NOMO-1 treated with DMSO at 0.1 percent for 48 hours (cell line): ENCODE results near the gene VIM.
"Not testable (repeated sequence)": the region's sequence is repeated elsewhere in the genome, so short reads cannot be mapped to it uniquely, and the experiment has no call there.

ENCODE experiments used
- DNase-seq: peaks from one replicate; lab custom pipeline; 2025; ENCODE audit not compliant: unreplicated experiment; lab: John Stamatoyannopoulos, UW

Gene VIM

DNA sequence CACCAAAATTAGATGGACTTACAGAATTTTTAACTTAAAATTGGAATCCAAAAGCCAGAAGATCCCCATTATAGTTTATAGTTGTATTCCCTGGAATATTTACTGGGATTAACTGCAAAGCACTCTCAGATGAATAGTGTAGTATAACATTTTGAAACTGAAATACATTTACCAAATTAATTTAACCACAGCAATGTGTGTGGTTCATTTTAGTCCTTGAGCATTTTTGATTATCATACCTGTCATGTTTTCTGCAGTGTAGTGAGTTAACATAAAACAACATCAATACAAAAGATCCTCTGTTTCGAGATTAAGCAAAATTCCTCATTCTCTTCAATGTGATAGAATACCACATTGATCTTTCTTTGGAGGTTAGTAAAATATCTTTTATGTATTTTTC is 3.7 kb downstream of the VIM start:
- no peak for DNase-seq

DNA sequence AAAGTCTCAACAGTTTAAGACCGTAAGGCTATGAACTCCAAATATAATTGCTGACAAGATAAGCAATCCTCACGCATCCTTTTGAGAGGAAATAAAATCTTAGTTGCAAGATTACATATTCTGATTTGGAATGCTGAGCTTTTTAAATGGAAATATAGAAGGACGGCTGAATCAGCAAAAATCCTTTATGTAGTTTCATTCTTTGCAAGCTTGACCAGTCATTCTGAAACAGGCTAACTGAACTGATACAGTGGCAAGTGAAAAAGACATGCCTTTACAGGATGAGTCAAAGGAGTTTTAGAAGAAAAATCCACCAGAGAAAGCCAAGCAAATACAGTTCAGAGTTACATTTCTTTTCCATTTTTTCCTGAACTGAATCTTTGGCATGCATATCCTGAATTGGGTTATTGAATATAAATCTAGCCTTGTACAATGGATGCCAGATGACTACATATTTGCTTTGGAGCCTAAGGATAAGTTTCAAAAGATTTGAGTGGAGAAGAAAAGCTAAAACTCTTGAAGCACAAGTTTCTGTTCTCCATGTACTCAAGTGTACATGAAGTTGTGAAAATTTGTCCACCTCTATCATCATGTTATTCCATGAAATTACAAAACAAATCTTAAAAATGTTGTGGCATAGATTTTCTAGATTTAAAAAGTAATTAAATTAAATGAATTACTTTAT is 4.4 kb downstream of the VIM start:
- DNase-seq: no peak

DNA sequence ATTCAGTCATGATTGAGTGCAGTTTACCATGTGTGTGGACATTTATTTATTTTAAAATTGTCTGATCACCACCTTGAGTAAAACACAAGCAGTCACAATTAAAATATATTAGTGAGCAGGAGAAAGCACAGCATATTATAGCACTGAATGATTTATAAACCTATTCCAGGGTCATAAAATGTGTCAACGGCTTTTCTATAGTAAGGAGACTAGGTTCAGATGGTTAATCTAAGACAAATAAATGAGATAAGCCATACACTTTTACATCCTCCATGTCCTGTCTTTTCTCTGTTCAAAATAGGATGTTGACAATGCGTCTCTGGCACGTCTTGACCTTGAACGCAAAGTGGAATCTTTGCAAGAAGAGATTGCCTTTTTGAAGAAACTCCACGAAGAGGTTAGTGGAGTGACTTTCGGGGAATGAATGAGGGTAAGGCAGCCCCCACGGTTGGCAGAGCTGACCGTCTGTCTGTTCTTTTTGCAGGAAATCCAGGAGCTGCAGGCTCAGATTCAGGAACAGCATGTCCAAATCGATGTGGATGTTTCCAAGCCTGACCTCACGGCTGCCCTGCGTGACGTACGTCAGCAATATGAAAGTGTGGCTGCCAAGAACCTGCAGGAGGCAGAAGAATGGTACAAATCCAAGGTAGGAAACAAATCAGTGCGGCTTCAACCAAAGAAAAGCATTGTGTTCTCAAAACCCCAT is 5.4 kb downstream of the VIM start:
- no peak for DNase-seq

DNA sequence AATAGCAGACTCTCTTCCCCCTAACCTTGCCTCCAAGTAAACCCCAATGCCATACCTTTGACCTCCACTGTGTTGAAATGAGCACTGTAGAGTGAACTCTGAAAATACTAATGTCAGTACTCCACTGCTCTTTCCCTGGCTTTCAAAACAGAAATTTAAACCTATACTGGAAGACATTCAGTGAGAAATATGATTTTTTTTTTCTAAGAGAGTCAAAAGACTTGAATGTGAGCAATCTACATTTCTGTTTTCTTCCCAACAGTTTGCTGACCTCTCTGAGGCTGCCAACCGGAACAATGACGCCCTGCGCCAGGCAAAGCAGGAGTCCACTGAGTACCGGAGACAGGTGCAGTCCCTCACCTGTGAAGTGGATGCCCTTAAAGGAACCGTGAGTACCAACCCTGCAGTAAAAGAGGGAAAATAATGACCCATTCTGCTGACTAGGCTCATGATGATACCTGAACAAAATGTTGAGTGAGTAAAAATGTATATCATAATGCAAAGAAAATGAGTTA is 6.4 kb downstream of the VIM start:
- no peak for DNase-seq

DNA sequence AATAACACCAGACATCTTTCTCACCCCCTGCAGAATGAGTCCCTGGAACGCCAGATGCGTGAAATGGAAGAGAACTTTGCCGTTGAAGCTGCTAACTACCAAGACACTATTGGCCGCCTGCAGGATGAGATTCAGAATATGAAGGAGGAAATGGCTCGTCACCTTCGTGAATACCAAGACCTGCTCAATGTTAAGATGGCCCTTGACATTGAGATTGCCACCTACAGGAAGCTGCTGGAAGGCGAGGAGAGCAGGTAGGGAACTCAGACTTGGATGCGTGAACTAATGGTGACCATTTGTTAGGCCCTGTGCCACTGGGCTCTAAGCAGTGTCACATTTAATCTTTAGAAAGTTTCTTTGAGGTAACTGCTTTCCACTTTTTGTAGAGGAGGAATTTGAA is 7.1 kb downstream of the VIM start:
- DNase-seq: no peak

DNA sequence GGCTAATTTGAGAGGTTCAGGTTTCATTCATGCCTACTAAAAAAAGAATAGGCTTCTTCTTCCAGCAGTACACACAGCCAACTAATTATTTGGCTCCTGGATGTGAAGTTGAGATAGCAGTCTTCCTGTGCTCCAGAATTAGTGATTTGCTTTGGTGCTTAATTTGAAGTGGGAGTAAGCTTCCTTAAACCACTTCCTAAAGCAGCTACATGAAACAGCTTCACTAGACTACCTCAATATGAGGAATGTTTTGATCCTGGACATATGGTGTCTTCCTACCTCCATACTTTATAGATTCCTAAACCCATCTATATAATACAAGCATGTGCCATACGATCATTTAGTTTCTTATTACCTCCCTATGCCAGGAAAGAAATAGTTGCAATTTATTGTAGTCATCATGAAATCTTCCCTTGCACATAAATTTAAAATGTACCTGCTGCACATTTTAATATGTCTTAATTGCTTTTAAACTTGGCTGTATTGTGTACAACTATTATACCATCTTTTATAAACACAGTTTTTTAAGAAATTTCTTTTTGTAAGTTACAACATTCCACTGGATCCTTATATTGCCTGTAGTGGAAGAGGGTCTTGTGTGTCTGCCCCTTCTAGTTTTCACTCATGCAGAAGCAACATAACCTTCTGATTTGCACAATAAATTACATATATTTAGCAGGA is 8.6 kb downstream of the VIM start:
- DNase-seq: no peak

DNA sequence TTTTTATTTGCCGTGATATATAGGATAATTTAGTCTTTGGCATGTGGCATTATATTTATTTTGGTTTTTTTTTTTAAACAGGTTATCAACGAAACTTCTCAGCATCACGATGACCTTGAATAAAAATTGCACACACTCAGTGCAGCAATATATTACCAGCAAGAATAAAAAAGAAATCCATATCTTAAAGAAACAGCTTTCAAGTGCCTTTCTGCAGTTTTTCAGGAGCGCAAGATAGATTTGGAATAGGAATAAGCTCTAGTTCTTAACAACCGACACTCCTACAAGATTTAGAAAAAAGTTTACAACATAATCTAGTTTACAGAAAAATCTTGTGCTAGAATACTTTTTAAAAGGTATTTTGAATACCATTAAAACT is 9.1 kb downstream of the VIM start:
- DNase-seq: no peak

DNA sequence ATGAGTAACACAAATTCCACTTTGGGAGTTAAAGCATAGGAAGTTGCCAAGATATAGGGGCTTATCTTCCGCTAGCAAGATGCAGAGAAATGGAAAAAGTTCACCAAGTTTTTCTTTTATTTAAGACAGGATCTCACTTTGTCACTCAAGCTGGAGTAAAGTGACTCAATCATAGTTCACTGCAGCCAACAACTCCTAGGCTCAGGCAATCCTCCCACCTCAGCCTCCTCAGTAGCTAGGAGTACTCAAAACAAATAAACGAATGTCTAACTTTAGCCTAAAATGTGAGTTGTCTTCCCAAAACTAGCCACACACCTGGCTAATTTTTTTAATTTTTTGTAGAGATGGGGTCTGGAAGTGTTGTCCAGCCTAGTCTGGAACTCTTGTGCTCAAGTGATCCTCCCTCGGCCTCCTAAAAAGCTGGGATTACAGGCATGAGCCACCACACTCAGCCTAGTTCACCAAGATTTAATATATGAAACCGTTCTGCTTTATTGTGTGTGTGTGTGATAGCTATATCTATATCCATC is 9.9 kb downstream of the VIM start:
- DNase-seq: no peak

DNA sequence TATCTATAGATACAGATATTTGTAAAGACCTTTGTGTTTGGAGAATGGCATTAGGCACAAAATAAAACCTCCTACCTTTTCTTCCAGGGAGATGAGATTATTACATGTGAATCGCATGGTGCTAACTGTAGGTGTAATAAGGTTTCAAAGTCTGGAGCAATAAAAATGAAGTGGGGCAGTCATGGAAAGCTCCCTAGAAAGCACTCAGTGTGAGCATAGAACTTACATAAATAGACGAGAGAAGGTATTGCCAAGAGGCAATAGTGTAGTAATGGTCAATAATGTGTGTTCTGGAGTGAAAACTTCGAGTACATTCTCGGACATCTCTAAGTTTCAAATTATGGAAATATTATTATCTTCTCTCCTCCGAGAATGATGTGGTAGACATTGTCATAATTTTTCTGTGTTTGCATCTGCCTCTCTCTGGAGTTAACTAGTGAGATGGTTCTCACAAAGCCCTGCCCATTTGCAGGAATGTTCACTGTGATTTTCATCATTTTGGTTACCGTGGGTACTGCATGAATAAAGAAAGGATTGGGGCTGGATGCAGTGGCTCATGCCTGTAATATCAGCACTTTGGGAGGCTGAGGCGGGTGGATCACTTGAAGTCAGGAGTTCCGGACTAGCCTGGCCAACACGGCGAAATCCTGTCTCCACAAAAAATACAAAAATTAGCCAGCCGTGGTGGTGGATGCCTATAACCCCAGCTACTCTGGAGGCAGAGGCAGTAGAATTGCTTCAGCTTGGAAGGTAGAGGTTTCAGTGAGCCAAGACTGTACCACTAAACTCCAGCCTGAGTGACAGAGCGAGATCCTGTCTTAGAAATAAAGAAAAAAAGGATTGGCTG is 10.6 kb downstream of the VIM start:
- DNase-seq: no peak

DNA sequence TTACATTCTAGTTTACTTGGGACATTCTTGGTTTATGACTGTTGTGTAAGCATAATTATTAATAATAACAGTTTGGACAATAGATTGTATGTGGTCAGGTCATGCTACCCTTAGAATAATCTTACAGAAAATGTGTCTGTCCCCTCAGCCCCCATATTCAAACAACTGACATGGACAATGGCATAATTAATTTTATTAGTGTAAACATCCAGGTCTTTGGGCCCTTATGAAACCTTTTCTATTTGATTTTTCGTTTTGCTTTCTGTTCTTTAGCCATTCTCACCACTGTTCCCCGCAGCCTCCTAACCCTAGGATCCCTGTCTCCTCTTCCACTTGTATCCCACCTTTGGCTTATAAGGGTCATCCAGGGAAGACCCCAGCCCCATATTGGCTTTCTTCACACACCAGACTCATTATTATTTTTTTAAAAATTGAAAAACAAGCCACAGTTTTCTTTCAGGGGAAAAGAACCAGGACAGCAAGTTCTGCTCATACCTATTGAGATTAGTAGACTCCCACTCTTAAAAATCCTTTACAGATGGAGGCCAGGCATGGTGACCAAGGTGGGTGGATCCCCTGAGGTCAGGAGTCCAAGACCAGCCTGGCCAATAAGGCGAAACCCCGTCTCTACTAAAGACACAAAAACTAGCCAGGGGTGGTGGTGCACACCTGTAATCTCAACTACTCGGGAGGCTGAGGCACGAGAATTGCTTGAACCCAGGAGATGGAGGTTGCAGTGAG is 11.5 kb downstream of the VIM start:
- no peak for DNase-seq

DNA sequence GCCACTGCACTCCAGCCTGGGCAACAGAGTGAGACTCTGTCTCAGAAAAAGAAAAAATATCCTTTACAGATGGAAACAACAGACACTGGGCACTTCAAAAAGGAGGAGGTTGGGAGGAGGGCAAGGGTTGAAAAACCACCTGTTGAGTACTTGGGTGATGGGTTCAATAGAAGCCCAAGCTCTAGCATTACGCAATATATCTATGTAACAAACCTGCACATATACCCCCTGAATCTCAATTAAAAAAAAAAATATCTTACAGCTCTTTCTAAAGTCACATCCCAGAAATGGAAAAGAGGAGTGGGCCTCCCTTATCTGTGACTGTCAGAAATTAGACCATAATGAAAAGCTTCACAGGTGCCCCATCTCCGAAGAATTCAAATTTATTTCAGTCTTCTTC is 12.1 kb downstream of the VIM start:
- no peak for DNase-seq

DNA sequence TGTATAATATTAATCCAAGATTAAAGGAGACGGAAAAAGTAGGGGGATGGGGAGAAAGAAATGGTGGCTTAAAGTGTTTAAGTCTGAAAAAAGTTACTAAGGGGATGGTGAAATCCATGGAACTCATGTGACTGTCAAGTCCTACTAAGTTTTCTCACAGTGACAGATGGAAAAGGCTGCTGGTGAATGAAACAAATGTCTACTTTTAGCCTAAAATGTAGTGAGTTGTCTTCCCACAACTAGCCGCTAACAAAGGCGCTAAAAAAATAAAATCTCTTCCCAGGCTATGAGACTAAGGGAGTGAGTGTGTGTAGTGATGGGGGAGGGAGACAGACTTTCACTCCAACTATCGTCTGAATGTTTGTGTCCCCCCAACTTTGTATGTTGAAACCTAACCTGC is 12.6 kb downstream of the VIM start:
- DNase-seq: no peak

DNA sequence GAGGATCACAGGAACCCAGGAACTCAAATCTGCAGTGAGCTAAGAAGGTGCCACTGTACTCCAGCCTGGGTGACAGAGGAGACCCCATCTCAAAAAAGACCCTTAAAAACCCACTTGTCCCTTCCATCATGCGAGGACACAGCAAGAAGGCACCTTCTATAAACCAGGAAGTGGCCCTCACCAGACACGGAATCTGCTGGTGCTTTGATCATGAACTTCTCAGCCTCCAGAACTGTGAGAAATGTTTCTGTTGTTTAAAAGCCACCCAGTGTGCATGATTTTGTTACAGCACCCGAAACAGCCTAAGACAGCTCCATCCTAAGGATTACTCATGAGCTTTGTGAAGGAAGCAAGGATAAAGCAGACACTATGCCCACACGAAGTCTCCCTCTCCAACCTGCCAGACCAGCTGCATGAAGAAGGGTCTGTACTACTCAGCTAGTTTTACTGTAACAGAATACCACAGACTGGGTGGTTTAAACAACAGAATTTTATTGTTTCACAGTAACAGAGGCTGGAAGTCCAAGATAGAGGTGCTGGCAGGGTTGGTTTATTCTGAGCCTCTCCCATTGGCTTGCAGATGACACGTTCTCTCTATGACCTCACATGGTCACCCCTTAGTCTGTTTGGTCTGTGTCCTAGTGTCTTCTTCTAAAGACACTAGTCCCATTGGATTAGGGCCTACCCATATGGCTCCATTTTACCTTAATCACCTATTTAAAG is 13.7 kb downstream of the VIM start:
- DNase-seq: no peak

DNA sequence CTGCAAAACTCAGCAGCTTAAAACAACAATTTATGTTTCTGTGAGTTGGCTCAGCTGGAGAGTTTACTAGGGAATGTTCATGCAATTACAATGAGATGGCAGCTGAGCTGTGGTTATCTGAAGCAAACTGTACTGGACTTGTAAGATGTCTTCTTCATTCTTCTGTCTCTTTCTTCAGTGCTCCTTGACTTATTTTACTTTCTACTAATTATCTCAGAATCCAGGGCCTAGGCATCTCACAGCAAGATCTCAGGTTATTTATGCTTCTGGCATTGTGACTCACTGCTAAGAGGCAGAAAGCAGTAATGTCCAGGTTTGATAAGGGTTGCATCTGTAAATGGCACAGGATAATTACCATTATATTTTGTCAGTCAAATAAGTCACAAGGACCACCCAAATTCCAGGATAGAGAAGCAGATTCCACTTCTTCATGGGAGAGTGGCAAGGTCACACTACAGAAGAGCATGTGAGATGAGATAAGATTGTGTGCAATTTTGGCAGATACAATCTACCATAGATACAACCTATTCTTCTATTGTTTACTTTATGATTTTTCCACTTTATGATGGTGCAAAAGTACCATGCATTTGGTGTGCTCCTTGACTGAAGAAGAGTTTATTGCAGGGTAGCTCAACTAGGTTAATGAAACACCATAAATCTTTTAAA is 16.8 kb downstream of the VIM start:
- no peak for DNase-seq

DNA sequence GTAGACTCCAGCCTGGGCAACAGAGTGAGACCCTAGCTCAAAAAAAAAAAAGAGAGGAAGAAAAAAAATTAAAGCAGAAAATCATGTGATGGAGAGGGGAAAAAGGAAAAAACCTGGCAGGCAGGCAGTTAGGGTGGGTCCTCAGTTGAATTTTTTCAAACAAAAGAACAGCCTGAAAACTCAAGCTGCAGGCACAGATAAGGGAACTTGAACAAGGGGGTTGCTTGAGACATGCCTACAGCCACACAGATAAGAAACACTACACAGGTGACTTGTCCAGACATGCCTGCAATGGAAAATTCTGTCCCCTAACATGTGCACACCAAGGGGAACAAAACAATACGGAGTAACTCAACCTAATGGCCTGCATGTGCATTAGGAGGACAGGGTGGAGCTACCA is 19.2 kb downstream of the VIM start:
- DNase-seq: no peak

DNA sequence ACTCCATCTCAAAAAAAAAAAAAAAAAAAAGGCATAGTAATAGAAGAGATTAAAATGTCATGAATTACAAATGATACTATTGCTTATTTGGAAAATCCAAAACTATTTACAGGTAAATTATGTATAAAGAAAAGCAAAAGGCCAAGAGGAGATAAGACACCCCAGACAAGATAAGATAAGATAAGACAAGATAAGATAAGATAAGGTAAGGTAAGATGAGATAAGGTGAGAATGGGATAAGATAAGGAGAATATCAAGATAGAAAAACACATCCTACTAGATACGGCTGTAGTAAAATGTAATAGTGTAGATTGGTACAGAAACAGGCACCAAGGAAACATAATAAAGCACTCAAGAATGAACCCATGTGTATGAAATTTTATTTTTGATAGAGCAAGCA is 20.9 kb downstream of the VIM start:
- no peak for DNase-seq

DNA sequence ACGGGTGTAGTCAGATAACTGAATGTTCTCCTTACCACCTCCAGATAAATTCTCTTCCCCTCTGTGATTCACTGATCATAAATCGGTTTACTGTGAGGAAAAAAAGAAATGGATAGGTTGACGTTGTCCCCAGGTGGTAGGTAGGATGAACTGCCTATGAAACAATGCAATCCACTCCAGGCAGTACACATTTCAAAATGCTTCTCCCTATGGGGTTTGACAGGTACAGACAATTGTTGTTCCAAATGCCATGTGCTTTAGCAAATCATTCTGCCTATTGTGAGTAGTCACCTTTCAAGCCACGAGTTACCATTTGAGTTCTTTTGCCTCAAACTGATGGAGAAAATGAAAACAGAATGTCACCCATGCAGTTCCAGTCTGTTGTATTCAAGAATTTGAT is 21.8 kb downstream of the VIM start:
- DNase-seq: peak; percentile 1

DNA sequence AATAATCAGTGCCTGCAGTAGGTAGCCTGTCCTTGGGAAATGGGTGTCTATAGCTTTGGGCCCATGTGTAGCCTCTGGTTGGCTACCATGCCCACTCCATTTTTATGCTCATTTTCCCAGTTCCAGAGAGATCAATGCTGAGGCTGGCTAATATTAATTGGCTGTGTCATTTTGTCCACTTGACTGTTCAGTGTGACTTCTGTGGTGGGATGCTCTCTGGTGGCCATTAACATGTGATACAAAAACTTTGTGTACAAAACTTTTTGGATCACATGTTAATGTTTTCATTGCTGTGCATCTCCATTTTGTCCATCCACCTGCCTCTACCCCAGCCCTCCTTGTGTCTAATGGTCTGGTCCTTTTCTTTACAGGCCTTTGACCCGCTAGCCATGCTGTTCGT is 22.7 kb downstream of the VIM start:
- no peak for DNase-seq

DNA sequence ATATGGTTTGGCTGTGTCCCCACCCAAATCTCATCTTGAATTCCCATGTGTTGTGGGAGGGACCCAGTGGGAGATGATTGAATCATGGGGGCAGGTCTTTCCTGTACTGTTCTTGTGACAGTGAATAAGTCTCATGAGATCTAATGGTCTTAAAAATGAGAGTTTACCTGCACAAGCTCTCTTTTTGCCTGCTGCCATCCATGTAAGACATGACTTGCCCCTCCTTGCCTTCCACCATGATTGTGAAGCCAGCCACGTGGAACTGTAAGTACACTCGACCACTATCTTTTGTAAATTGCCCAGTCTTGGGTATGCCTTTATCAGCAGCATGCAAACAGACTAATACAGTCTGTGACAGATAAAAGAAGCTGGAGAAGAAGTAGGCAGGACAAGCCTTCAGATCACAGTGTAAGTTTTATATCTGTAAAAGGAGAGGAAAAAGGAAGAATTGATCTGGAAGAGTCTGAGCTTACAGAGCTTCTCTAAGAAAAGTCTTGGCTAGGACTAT is 26.6 kb downstream of the VIM start:
- not testable (repeated sequence) for DNase-seq
